ENCODE results near the gene ATP11C.

GRCh38 chrX:139802048-139802447 is 130.8 kb downstream of the ATP11C start:
- TF ChIP-seq CTCF (IDR thresholded peaks at IDR 0.05 in 4 of 5, conservative IDR thresholded peaks at IDR 0.05 in 1 of 5) = no peak
- TF ChIP-seq POLR2A (IDR thresholded peaks at IDR 0.05) = no peak
